HG02840 (cell line): ENCODE results near the gene CC2D1B.

ENCODE experiments used
- ATAC-seq: cut with Tn5 transposase; IDR thresholded peaks from one replicate; pipeline ENCODE4 v1.9.1; 2021; ENCODE audit warnings: mild to moderate bottlenecking, moderate library complexity, moderate number of reproducible peaks; ENCODE audit not compliant: unreplicated experiment, low FRiP score

CC2D1B gene

DNA sequence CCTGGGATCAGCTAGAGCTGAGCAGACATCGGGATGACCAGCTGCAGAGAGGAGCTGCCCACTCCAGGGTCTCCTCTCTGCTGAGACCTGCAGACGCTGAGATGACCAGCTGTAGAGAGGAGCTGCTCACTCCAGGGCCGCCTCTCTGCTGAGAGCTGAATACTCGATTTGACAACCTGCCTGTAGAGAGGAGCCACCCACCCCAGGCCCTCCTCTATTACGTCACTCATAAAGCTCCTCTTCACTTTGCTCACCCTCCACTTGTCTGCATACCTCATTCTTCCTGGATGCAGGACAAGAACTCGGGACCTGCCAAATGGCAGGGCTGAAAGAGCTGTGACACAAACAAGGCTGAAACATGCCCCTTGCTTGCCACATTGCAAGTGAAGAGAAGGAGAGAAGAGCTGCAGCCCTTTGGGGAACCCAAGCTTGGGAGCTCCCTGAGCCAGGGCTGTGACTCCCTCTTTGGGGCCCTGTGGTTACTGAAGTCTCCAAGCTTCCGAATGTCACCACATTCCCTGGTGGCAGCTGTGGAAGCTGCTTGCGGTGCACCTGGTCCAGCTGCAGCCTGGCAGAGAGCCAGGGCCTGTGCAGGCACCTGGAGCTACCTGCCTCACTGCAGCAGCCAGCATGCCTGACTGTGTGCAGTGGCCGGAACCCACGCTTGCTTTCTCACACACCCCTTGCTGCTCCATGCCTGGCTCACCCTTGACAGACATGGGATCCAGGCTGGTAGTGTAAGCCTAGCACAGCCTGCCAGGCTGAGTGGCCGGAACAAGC lies 59.6 kb downstream of the CC2D1B start:
- ATAC-seq = no peak

DNA sequence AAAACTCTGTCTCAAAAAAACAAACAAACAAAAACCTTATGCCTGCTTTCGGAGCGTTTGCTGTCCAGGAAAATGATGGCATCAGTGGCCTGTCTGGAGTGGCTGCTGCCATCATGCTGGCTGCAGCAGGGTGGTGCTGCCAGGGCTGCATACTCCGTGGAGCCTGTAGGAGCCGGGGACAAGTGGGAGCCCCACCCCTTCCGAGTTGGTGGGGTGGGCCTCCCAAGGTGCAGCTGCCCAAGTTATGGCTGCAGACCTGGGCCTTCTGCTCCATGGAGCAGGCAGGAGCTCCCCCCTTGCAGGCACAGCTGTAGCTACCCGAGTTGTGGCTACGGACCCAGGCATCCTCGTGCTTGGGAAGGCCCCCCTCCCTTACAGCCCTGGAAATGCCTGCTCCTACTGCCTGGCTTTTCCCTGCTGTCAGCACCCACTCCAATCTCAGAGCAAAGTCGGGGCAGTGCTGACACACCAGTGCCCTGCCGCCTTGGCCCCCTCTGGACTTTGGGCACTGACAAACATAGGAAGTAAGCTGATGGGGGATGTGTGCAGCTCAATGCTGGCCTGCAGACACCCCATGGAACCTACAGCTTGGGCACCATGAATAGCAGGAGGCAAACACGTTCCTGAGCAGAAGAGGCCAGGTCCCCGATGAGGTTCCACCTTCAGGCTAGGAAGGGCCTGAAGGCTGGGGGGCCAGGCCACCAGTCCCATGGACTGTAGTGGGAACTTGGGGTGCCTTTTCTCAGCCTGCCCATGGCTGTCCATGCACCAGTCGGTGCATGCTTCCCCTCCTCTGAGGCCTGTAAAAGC lies 60.4 kb downstream of the CC2D1B start:
- no peak for ATAC-seq
